Superior temporal gyrus (tissue), 1 donor: Measurements from ENCODE around the gene TPCN2.

Source experiments
- DNase-seq: peaks from one replicate; pipeline ENCODE4 v3.0.0-alpha.2; 2016; ENCODE audit errors: extremely low spot score

The TPCN2 gene

DNA sequence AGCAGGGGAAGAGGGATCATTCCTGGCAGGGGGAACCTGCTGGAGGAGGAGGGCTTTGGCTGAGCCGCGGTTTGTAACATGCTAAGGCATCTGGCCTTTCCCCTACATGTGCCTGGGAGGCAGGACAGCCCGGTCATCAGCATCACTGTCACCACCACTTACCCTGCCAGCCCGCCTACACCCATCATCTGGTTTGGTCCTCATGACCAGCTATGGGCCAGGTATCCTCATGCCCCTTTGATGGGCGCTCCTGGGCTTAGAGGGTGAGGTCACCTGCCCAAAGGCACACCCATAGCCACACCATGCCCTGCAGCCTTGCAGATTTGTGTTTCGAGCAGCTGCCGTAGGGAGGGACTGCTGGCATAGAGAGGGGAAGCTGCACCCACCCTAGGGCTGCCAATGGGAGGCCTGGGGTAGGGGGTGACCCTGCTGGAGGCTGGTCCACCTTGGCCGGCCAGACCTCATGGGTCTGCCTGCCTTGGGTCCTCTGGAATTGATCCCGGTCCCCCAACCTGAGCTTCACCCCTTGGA is 38.3 kb upstream of the TPCN2 start:
- no peak for DNase-seq

GRCh38 chr11:69010964-69011623 is 37.6 kb upstream of the TPCN2 start:
- peak; percentile 16 for DNase-seq

GRCh38 chr11:69011624-69012091 is 37.1 kb upstream of the TPCN2 start:
- no peak for DNase-seq

DNA sequence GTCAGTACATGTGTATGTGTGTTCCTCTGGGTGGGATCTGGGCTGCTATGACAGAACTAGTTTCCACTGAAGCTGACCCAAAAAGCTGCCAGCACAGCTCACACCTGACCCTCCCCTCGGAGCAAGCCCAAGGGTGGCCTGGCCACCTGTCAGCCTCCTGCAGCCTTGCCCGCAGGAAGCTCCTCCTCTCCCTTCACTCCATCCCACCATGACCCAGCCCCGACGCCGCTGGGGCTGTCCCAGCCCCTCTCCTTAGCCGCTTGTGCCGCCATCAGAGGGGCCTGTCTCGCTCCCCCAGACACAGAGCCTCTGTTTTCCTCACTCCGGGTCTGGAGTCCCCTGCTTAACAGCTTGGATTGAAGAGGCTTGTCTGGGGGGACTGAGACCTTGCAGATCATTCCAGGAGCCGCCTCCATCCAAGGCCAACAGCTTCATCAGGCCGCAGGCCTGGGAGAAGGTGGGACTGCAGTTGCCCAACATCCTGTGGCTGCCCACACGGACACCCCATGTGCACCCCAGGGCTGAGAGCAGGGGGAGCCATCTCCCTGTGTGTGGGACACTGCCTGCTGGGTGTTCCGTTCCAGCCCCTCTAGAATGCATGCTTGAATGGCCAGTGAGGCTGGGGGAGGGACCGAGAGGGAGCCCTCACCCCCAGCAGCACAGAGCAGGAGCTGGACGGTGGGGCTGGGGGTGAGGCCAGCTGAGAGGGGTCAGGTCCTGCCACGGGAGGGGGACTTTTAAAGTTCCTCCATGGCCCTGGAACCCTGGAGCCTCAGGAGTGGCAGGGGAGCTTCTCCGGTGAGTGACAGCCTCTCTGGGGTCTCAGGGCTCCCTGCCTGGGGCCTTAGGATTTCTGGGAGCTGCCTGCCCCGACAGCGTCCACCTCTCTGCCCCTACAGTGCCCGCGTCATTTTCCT is 36.4 kb upstream of the TPCN2 start:
- DNase-seq = no peak

GRCh38 chr11:69013009-69013951 is 35.5 kb upstream of the TPCN2 start, which contains the start of gene MRGPRF:
Gene MRGPRF, minus strand, starts transcription at chr11:69013246. Its CDS starts 3,345 bp downstream, at chr11:69009901.
- no peak for DNase-seq

GRCh38 chr11:69014084-69014851 is 34.5 kb upstream of the TPCN2 start:
- no peak for DNase-seq

- DNase-seq = no peak
These were observed 33.7 kb upstream of the TPCN2 start for GRCh38 chr11:69014898-69015549.

GRCh38 chr11:69017951-69018350 is 30.8 kb upstream of the TPCN2 start:
- DNase-seq = no peak

DNA sequence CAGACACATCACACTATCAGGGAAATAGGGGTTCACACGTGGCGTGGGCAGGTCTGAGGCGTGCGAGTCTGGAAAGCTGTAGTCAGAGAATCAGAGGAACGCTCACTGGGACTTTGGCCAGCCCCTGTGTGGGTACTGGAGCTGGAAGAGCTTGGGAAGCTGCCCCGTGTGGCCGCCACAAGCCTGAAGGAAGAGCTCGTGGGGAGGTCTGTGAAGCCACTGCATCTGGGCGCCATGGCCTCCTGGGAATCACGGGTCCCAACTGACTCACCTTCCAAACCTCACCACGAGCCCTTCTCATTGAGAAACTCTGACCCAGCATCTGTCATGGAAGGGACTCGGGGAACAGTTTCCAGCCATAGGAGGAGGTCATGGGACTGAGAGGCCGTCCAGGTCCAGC is 29.8 kb upstream of the TPCN2 start:
- no peak for DNase-seq

DNA sequence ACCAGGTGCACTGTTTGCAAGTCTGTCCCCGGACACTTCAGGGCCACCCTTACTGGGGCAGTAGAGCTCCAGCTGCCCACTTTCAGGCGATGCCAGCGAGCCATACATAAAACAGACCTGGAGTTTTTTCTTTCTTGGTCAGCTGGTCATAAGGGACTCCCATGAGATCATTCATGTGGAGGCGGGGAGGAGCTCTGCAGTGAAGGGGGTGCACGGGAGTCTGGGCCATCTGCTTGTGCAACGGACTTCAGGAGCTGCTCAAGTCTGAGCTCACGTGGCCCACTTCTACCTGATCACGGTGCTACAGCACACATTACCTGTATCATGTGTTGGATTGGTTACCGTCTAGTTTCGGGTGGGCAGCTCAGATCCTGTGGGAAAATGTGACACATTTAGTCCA is 26.5 kb upstream of the TPCN2 start:
- no peak for DNase-seq

DNA sequence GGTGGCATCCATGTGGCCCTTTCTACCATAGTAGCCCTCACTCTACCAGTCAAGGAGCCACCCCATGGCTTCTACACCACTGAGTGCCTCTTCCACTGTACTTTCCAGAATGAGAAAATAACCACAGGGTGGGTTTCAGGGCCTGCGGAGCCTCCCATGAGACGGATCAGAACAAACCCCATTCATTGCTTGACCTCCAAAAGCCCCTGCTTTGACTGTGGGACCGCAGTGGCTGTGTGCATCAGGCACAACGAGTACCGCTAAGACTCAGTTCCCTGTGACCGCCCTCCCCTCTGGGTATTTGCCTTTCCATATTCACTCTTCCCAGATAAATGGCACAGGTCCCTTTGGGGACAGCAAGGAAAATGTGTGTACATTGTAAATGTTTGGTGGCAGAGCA is 24.2 kb upstream of the TPCN2 start:
- DNase-seq = no peak

DNA sequence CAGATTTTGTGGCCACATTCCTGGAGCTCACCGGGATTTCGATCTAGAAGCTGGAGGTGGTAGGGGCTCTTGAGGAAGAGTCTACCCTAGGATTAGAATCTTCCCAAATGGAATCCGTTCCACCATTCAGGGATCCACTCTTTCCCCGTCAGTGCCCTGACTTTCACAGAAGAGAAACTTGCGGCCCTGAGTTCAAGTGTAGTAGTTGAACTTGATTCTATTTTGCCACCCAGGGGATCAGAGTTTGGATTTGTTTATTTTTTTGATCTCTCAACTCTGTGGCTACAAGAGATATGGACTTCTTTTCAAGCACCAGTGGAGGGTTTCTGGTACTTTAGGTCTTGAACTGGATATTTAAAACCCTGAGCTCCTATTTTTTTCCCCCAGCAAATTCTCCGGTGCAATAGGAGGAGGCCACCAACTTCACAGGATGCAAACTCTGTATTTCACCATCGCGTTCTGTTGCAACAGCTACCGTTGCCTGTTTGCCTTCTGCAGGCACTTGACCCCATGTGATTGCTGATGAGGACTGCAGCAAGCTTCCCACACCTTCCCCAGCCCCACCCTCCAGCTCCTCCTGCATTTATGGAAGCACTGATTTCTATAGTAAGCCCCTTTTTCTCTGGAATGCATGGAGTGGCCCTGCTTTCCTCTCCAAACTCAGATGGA is 20.9 kb upstream of the TPCN2 start:
- no peak for DNase-seq

DNA sequence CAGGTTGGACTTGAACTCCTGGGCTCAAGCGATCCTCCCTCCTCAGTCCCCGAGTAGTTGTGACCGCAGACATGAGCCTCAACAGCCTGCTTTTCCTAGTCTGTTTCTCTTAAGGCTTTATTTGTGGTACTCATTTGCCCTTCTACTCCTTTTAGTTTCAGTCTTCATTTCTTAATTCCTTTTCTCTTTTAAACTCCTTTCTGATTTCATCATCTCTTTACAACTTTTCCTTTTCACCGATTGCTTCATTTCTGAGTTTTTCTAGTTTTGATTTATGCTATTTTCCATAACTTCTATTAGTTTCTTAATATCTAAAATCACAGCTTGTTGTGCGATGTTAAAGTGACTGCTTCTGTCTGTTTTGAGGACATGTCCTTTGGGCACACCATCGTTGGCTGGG is 18.4 kb upstream of the TPCN2 start:
- no peak for DNase-seq

DNA sequence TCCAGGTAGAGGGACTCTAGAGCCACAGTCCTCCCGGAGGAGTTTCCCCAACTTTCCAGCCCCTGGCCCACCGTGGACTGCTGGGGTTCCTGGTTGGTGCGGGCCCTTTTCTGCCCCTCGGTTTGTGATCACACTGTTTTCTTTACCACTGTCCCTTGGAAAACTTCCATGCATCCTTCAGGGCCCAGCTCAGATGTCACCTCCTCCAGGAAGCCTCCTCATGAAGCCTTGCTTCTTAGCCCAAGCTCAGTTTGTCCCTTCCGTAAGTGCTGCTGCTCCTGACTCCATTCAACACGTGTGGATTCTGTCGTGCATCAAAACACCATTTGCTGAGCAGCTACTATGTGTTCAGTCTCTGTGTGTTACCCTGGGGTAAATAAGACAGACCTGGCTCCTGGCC is 15.9 kb upstream of the TPCN2 start:
- DNase-seq = no peak

- DNase-seq = no peak
These were observed 15.3 kb upstream of the TPCN2 start for GRCh38 chr11:69033431-69033830.

- DNase-seq = no peak
These were observed 14.4 kb upstream of the TPCN2 start for GRCh38 chr11:69034123-69034867.

GRCh38 chr11:69035150-69035945 is 13.4 kb upstream of the TPCN2 start:
- DNase-seq = no peak

DNA sequence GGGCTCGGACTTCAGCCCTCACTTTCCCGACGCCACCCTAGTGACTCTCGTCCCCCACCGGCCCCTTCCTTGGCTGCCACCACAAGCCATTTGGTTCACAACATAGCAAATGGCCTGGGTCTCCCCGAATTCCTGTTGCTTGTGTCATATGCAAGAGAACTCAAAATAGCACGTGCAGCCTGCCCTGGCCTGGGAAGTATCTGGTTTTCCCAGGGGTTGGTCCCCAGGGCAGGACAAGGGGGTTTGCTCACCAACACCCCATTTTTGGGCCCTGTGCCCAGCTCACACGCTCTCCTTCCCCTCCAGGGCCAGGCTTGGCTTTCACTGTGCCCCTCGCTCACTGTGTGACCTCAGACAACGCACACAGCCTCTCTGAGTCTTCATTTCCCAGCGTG is 12.8 kb upstream of the TPCN2 start:
- DNase-seq = no peak
